SK-MEL-5 (cell line): ENCODE data around the gene RAB6A. TPM values are rescaled to one million over a fixed set of nuclear protein-coding genes. Genes with fewer than 3 reads are reported as not detected.

Experiments
- DNase-seq: peaks from one replicate; pipeline ENCODE4 v3.0.0-alpha.2; 2016; ENCODE audit warnings: low read depth, low spot score
- in situ Hi-C: cut with HindIII; loops from 2 replicates; pipeline ENCODE4 v1.10.0; 2016; ENCODE audit warnings: low sequenced_read_pairs, high pct_unique_total_duplicates, low pct_unique_long_range_greater_than_20kb
- total RNA-seq: library from RNA; depleted of rRNA; stranded (reverse); fragments of >200 nt; shearing (Covaris generic); gene quantifications from 2 replicates; pipeline ENCODE4 v1.2.3, GENCODE V29; 2014

The RAB6A gene
- total RNA-seq, 1 experiment from 2014 or later: 78.3 TPM

GRCh38 chr11:73649206-73649605, 111.7 kb downstream of the RAB6A start:
- in situ Hi-C loops: no loop called here

DNA sequence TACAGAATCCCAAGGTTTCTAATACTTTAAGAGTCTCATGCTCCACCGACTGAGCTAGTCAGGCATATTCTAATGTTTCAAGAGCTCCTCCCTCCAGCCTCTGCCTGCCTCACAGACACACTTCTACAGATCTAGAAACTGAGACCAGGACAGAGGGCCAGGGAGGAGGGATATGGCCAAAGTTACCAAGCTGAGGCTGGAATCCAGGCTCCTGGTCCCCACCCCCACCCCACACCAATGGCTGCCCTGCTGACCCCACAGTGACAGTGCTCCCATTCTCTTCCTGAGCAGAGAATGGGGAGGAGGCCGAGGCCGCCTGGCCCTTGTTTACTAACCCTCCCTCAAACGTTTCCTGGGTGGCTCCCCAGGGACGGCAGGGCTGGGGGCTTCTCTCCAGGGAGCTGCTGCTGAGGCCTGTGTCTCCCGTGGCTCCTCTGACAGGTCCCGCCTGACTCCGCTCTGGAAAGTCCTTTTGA, 112.3 kb downstream of the RAB6A start:
- DNase-seq: no peak
- in situ Hi-C loops: no loop called here

More at GRCh38 chr11:73649206-73649605, 111.7 kb downstream of the RAB6A start:
- DNase-seq: no peak

DNA sequence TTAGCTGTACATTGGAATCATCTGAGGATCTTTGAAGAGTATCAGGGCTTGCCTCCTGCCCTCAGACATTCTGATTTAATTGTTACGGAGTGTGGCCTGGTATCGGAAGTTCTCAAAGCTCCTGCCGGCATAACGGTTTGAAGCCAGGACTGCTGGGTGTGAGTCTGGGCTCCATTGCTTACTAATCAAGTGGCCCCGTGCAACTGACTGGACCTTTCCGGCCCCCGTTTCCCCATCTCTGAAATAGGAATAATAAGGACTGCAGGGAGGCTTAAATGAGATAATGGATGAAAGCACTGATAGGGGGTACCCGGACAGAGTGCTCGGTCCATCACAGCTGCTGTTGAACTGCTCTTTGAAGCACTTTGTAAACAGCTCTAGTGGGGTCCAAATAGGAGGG, 112.8 kb downstream of the RAB6A start:
- in situ Hi-C loops: no loop called here
- no peak for DNase-seq

DNA sequence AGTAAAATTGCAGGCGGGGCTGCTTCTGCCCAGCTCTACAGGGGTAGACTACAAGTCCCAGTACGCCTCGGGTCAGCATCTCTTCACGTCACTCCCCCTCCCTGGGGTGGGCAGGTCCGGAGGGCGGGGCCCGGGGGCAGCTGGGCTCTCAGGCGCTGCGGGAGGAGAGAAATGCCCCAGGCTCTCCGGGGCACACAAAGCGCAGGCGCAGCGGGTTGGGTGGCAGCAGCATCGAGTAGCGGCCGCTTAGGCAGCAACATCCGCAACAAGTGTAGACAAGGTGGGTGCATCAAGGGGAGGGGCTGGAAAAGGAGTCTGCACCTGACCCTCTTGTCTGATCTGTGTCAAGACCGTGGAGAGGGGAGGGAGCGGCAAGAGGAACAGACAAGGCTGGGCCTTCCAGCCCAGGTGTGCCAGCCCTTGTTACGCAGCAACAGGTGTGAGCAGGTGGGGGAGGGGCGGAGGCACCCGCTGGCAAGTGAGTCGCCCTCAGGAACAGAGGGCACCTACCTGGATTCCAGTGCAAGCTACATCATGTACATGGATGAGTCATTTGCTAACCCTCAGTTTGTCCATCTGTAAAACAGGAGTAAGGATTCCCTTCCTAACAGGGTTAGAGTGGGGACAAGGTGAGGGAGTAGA, 113.3 kb downstream of the RAB6A start:
- peak; percentile 43 for DNase-seq
- in situ Hi-C loops: no loop called here

DNA sequence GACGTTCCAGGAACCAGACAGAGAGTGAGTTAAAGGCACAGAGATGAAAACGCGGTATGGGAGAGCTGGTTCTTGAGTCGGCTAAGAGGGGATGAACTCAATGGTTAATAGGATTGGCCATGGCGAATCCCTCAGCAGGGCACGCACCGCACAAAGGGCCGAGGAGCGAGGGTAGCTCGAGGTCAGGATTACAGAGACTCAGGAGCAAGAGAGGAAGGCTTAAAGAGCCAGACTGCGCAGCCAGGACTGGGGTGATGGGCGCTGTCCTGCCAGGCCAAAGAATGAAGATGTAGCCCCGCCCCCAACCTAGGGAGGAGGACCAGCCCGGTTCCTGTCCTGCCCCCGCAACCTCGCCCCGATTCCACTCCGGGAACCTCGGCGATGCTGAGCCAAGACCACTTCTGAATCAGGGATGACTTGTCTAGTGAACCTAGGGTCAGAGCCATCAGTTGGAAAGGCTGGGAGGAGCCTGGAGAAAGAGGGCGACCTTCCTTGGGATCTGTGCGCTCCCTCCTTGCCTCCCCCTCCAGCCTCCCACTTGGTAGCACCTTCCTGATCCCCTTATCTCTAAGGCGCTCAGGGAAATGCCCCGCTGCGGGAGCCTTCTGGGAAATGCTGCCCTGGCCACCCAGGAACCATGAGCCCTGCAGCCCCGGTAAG, 114.8 kb downstream of the RAB6A start, which contains the start of gene PLEKHB1:
PLEKHB1 (plus strand) TSS at position 610 of the 660 bp plus-strand sequence; CDS start at position 638, 28 bp downstream.
- DNase-seq: no peak
- in situ Hi-C loops: no loop called here

- in situ Hi-C loops: no loop called here
- no peak for DNase-seq
Measured at GRCh38 chr11:73645121-73645969, 115.5 kb downstream of the RAB6A start.

DNA sequence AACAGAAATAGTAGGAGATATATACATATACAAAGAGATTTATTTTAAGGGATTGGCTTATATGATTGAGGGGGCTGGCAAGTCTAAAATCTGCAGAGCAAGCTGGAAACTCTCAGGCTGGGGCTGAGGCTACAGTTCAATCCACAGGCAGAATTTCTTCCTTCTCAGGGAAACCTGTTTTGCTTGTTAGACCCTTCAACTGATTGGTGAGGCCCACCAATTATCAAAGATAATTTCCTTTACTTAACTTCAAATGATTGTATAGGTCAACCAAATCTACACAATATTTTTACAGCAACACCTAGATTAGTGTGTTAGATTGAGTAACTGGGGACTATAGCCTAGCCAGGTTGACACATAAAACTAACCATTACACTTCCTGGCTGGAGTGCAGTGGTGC, 119.2 kb downstream of the RAB6A start:
- no peak for DNase-seq

GRCh38 chr11:73640592-73640991, 120.3 kb downstream of the RAB6A start:
- DNase-seq: no peak

More for the DNA sequence above, 119.2 kb downstream of the RAB6A start:
- in situ Hi-C loops: no loop called here

GRCh38 chr11:73637012-73637411, 123.9 kb downstream of the RAB6A start:
- DNase-seq: no peak
- in situ Hi-C loops: no loop called here

More at GRCh38 chr11:73640592-73640991, 120.3 kb downstream of the RAB6A start:
- in situ Hi-C loops: no loop called here

DNA sequence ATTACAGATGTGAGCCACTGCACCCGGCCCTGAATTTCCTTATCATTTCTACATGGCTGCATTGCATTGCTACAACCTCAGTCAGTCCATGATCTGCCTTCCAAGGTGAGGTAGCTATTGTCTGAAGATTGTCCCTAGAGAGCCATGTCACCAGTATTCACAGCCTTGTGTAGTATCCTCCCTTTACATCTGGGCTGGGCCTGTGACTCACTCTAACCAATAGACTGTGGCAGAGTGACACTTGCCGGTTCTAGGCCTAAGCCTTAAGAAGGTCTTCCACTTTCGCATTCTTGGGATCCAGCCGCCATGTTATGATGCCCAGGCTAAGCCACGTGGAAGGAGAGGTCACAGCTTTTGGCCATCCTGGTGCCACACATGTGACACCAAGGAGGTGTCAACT, 124.6 kb downstream of the RAB6A start:
- in situ Hi-C loops: no loop called here
- DNase-seq: no peak

DNA sequence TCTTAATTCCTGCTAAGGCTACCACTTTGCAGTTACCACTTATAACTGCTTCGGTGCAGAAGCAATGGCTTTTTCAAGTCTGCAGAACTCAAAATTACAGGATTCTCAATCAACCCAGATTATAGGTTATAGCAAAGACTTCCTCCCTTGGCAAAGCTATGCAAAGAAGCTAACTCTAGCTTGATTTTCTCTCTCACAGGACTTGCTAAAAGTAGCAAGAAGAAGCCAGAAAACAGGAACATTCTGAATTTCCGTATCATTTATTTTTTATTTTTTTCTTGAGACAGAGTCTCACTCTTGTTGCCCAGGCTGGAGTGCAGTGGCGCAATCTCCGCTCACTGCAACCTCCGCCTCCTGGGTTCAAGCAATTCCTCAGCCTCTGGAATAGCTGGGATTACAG, 125.2 kb downstream of the RAB6A start:
- no peak for DNase-seq

GRCh38 chr11:73633999-73634398, 126.9 kb downstream of the RAB6A start:
- no peak for DNase-seq
- in situ Hi-C loops: no loop called here

More for the DNA sequence above, 125.2 kb downstream of the RAB6A start:
- in situ Hi-C loops: no loop called here

GRCh38 chr11:73632996-73633395, 127.9 kb downstream of the RAB6A start:
- in situ Hi-C loops: no loop called here
- DNase-seq: no peak

DNA sequence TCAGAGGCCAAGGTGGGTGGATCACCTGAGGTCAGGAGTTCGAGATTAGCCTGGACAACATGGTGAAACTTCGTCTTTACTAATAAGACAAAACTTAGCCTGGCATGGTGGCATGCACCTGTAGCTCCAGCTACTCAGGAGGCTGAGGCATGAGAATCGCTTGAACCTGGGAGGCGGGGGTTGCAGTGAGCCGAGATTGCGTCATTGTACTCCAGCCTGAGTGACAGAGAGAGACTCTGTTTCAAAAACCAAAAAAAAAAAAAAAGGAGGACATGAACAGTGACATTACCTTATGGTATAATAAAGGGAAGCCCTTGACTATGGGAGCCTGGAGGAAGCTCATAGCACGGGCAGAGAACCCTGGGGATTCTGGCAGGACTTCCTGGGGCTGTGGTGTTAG, 131.0 kb downstream of the RAB6A start:
- DNase-seq: no peak
- in situ Hi-C loops: no loop called here

DNA sequence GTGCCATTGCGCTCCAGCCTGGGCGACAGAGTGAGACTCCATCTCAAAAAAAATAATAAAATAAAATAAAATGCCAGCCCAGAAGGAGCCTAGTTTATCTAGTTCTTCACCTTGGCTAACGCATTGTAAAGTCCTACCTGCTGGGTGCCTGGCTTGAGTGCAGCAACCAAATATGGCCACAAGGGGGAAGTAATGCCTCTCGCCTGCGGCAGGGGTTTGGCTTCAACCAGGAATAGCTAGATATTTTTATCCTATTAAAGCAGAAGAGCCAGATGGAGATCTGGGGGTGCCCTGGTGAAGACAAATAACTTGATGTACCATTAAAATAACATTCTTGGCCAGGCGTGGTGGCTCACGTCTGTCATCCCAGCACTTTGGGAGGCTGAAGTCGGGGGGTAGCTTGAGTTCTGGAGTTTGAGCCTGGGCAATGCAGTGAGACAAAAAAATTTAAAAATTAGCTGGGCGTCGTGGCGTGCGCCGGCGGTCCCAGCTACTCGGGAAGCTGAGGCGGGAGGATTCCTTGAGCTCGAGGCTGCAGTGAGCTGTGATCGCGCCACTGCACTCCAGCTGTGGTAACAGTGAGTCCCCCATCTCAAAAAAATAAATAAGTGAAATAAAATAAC, 135.1 kb downstream of the RAB6A start:
- in situ Hi-C loops: no loop called here
- peak; percentile 90 for DNase-seq
